IMR-90 (cell line): ENCODE measurements around the gene GRIN2A.

Experiments used
- BHLHE40 ChIP-seq: fragments of 150-350 bp; IDR thresholded peaks from 2 replicates; pipeline ENCODE4 v1.6.1; 2016; ENCODE audit warnings: mild to moderate bottlenecking, low read depth, low read length
- CEBPB ChIP-seq: IDR thresholded peaks from 2 replicates; pipeline ENCODE4 v1.6.1; 2012; ENCODE audit warnings: low read depth, low read length, improper control_type of control experiment
- FOS ChIP-seq: fragments of 150-350 bp; IDR thresholded peaks from 2 replicates; pipeline ENCODE4 v1.6.1; 2016; ENCODE audit warnings: low read depth, low read length
- MAFK ChIP-seq: IDR thresholded peaks from 2 replicates; pipeline ENCODE4 v1.6.1; 2012; ENCODE audit warnings: low read depth, low read length, improper control_type of control experiment
- NFE2L2 ChIP-seq: fragments of 150-350 bp; IDR thresholded peaks from 2 replicates; pipeline ENCODE4 v1.6.1; 2016; ENCODE audit warnings: low read depth, mild to moderate bottlenecking, low read length
- POLR2A ChIP-seq: IDR thresholded peaks from 2 replicates; pipeline ENCODE4 v1.6.1; 2012; ENCODE audit warnings: mild to moderate bottlenecking, low read depth, low read length
- RAD21 ChIP-seq: IDR thresholded peaks from 2 replicates; pipeline ENCODE4 v1.6.1; 2012; ENCODE audit warnings: low read length, improper control_type of control experiment
- RCOR1 ChIP-seq: IDR thresholded peaks from 2 replicates; pipeline ENCODE4 v1.6.1; 2012; ENCODE audit warnings: mild to moderate bottlenecking, low read length, improper control_type of control experiment; ENCODE audit not compliant: insufficient replicate concordance
- RFX5 ChIP-seq: IDR thresholded peaks from 2 replicates; pipeline ENCODE4 v1.8.0; 2012; ENCODE audit warnings: low read depth, mild to moderate bottlenecking, low read length, moderate library complexity
- SMC3 ChIP-seq: fragments of 150-350 bp; IDR thresholded peaks from 2 replicates; pipeline ENCODE4 v1.6.1; 2016; ENCODE audit warnings: low read depth, mild to moderate bottlenecking, antibody characterized with exemption, low read length, moderate library complexity
- TF ChIP-seq, protein P1 (sequence below): conservative IDR thresholded peaks from 2 replicates; pipeline ENCODE4 v1.5.1; 2012; ENCODE audit warnings: mild to moderate bottlenecking, low read depth, low read length, improper control_type of control experiment
- TF ChIP-seq, protein P2 (sequence below): fragments of 150-350 bp; IDR thresholded peaks from 2 replicates; pipeline ENCODE4 v1.6.1; 2016; ENCODE audit warnings: low read depth, mild to moderate bottlenecking, low read length, moderate library complexity, borderline replicate concordance
- TF ChIP-seq, protein P3 (sequence below): fragments of 150-350 bp; IDR thresholded peaks from 2 replicates; pipeline ENCODE4 v1.6.1; 2017; ENCODE audit warnings: mild to moderate bottlenecking, antibody characterized with exemption, low read length, low read depth

DNA sequence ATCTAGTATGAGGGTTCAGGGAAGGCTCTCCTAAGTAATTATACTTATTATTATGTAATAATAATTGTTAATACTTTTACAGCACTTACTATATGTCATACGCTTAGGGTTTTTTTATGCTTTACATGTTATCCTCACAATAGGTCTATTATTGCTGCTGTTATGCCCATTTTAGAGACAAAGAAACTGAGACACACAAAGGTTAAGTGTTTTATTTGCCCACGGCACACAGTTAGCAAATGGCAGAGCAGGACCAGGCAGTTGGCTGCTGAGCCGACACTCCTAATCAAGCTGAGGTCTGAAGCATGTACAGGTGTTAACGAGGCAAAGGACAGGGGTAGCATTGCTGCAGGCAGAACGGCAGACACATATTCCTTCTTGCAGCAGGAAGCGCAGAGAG, 443.5 kb downstream of the GRIN2A start:
- TF ChIP-seq CEBPB (no peak), RCOR1 (no peak), POLR2A (no peak), MAFK (no peak), BHLHE40 (no peak), RAD21 (no peak), SMC3 (no peak), RFX5 (no peak), NFE2L2 (no peak), FOS (no peak)
- TF ChIP-seq, protein P1, sequence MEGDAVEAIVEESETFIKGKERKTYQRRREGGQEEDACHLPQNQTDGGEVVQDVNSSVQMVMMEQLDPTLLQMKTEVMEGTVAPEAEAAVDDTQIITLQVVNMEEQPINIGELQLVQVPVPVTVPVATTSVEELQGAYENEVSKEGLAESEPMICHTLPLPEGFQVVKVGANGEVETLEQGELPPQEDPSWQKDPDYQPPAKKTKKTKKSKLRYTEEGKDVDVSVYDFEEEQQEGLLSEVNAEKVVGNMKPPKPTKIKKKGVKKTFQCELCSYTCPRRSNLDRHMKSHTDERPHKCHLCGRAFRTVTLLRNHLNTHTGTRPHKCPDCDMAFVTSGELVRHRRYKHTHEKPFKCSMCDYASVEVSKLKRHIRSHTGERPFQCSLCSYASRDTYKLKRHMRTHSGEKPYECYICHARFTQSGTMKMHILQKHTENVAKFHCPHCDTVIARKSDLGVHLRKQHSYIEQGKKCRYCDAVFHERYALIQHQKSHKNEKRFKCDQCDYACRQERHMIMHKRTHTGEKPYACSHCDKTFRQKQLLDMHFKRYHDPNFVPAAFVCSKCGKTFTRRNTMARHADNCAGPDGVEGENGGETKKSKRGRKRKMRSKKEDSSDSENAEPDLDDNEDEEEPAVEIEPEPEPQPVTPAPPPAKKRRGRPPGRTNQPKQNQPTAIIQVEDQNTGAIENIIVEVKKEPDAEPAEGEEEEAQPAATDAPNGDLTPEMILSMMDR = no peak
- TF ChIP-seq, protein P2, sequence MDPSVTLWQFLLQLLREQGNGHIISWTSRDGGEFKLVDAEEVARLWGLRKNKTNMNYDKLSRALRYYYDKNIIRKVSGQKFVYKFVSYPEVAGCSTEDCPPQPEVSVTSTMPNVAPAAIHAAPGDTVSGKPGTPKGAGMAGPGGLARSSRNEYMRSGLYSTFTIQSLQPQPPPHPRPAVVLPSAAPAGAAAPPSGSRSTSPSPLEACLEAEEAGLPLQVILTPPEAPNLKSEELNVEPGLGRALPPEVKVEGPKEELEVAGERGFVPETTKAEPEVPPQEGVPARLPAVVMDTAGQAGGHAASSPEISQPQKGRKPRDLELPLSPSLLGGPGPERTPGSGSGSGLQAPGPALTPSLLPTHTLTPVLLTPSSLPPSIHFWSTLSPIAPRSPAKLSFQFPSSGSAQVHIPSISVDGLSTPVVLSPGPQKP = no peak
- TF ChIP-seq, protein P3, sequence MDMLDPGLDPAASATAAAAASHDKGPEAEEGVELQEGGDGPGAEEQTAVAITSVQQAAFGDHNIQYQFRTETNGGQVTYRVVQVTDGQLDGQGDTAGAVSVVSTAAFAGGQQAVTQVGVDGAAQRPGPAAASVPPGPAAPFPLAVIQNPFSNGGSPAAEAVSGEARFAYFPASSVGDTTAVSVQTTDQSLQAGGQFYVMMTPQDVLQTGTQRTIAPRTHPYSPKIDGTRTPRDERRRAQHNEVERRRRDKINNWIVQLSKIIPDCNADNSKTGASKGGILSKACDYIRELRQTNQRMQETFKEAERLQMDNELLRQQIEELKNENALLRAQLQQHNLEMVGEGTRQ = no peak
